Mucosa of stomach (tissue), 1 donor: Measurements from ENCODE around the gene SLC25A13.

ENCODE experiments used
- H3K27me3 ChIP-seq: one replicate; pipeline ENCODE4 v1.7.0; 2013; ENCODE audit warnings: mild to moderate bottlenecking, low read length; ENCODE audit not compliant: control insufficient read depth, insufficient read depth
- H3K36me3 ChIP-seq: one replicate; pipeline ENCODE4 v1.7.0; 2013; ENCODE audit warnings: low read length; ENCODE audit not compliant: control insufficient read depth, insufficient read depth
- H3K4me1 ChIP-seq: one replicate; pipeline ENCODE4 v1.7.0; 2013; ENCODE audit warnings: mild to moderate bottlenecking, low read length; ENCODE audit not compliant: control insufficient read depth, insufficient read depth
- H3K4me3 ChIP-seq: one replicate; pipeline ENCODE4 v1.7.0; 2013; ENCODE audit warnings: low read length
- H3K9ac ChIP-seq: one replicate; pipeline ENCODE4 v1.7.0; 2013; ENCODE audit warnings: mild to moderate bottlenecking, low read length, moderate library complexity
- H3K9me3 ChIP-seq: one replicate; pipeline ENCODE4 v1.7.0; 2013; ENCODE audit warnings: mild to moderate bottlenecking, low read length, moderate library complexity; ENCODE audit not compliant: control insufficient read depth
- donor health status: Pancreatic carcinoma.

SLC25A13 gene

DNA sequence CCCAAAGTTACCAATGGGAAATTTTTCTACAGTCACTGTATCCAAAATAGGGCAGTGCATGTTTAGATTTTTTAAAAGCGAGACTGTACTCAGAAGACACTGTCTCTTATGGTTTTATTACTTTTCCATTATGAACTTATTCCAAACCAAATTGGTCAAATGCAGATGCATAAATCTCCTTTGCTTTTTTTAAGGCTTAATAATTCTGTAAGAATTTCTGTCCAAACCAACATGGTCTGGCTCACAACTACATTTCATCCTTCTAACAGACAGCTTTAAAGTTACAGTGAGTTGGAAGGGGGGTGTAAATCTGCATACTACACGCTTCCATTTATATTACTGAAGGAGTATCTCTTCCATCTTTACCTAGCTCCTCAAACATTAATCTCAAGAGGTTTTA is 199.2 kb downstream of the SLC25A13 start:
- Histone ChIP-seq H3K9me3 (no peaks in the 10 kb centered on the region), H3K36me3 (no peaks in the 10 kb centered on the region), H3K9ac (no peak overlapping the region), H3K4me1 (no peaks in the 10 kb centered on the region), H3K27me3 (no peaks in the 10 kb centered on the region), H3K4me3 (no peak overlapping the region)

- Histone ChIP-seq H3K27me3 (no peaks in the 10 kb centered on the region), H3K4me3 (no peak overlapping the region), H3K9me3 (no peaks in the 10 kb centered on the region), H3K36me3 (no peaks in the 10 kb centered on the region), H3K4me1 (no peaks in the 10 kb centered on the region), H3K9ac (no peak overlapping the region)
Observed at GRCh38 chr7:96121752-96122151, 200.1 kb downstream of the SLC25A13 start.

GRCh38 chr7:96120445-96121225 is 201.3 kb downstream of the SLC25A13 start:
- Histone ChIP-seq H3K9ac (no peak overlapping the region), H3K9me3 (no peaks in the 10 kb centered on the region), H3K36me3 (no peaks in the 10 kb centered on the region), H3K4me1 (no peaks in the 10 kb centered on the region), H3K27me3 (no peaks in the 10 kb centered on the region), H3K4me3 (no peak overlapping the region)

DNA sequence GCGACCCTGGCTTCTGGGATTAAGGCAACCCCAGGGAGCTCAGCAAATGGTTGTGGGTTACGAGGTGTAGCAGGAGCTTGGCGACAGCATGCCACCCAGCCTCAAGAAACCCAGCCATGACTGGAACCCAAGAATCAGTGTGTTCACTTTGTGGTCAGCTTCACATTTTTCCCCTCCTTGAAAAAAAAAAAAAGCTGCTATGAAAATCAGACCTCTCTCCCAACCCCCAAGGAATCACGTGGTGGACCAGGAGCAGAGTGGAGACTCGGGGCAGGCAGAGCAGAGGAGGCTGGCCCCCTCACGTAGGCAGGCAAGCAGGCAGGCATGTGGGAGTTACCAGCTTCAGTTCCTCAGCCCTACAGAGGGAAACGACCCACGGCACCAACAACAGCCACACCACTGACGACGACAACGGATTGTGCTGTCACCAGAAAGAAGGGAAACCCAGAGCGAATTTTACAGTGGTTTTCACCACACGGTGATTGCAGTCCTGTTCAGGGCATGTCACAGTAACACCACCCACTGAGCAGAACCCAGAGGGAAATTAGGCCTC is 203.4 kb downstream of the SLC25A13 start:
- H3K4me1 ChIP-seq, result no peaks in the 10 kb centered on the region
- no peak overlapping the region for H3K9ac ChIP-seq
- no peak overlapping the region for H3K4me3 ChIP-seq
- no peaks in the 10 kb centered on the region for H3K9me3 ChIP-seq
- H3K27me3 ChIP-seq, result no peaks in the 10 kb centered on the region
- no peaks in the 10 kb centered on the region for H3K36me3 ChIP-seq

GRCh38 chr7:96116173-96116572 is 205.7 kb downstream of the SLC25A13 start:
- H3K9me3 ChIP-seq, result no peaks in the 10 kb centered on the region
- no peaks in the 10 kb centered on the region for H3K4me1 ChIP-seq
- no peaks in the 10 kb centered on the region for H3K36me3 ChIP-seq
- H3K9ac ChIP-seq, result no peak overlapping the region
- H3K27me3 ChIP-seq, result no peaks in the 10 kb centered on the region
- no peak overlapping the region for H3K4me3 ChIP-seq

- H3K36me3 ChIP-seq, result no peaks in the 10 kb centered on the region
- no peaks in the 10 kb centered on the region for H3K9me3 ChIP-seq
- H3K9ac ChIP-seq, result no peak overlapping the region
- H3K4me3 ChIP-seq, result no peak overlapping the region
- no peaks in the 10 kb centered on the region for H3K27me3 ChIP-seq
- no peaks in the 10 kb centered on the region for H3K4me1 ChIP-seq
Observed at GRCh38 chr7:96114190-96114589, 207.7 kb downstream of the SLC25A13 start.

GRCh38 chr7:96111405-96111804 is 210.5 kb downstream of the SLC25A13 start:
- H3K27me3 ChIP-seq, result no peaks in the 10 kb centered on the region
- no peaks in the 10 kb centered on the region for H3K36me3 ChIP-seq
- H3K4me3 ChIP-seq, result no peak overlapping the region
- no peaks in the 10 kb centered on the region for H3K4me1 ChIP-seq
- H3K9ac ChIP-seq, result no peak overlapping the region
- no peaks in the 10 kb centered on the region for H3K9me3 ChIP-seq

DNA sequence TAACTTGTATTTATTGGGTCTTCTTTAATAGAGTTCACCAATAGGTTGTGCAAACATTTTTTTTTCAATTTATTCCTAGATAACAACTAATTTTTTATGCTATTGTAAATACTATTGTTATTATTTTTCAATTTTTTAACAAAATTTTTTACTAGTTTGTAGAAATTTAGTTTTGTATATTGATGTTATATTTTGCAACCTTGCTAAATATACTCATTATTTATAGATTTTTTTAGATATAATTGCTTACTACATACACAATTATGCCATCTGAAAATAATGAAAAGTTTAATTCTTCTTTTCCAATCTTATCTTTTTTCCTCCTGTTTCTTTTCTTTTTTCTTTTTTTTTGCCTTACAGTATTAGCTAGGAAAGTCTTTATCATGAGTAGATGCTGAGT is 216.9 kb downstream of the SLC25A13 start:
- H3K9ac ChIP-seq, result no peak overlapping the region
- no peaks in the 10 kb centered on the region for H3K9me3 ChIP-seq
- H3K4me3 ChIP-seq, result no peak overlapping the region
- no peaks in the 10 kb centered on the region for H3K4me1 ChIP-seq
- no peaks in the 10 kb centered on the region for H3K27me3 ChIP-seq
- no peaks in the 10 kb centered on the region for H3K36me3 ChIP-seq

- H3K27me3 ChIP-seq, result no peaks in the 10 kb centered on the region
- H3K9me3 ChIP-seq, result no peaks in the 10 kb centered on the region
- no peaks in the 10 kb centered on the region for H3K36me3 ChIP-seq
- no peak overlapping the region for H3K9ac ChIP-seq
- no peaks in the 10 kb centered on the region for H3K4me1 ChIP-seq
- H3K4me3 ChIP-seq, result no peak overlapping the region
Observed at GRCh38 chr7:96102096-96102811, 219.6 kb downstream of the SLC25A13 start.

GRCh38 chr7:96100737-96101136 is 221.2 kb downstream of the SLC25A13 start:
- Histone ChIP-seq H3K9ac (no peak overlapping the region), H3K36me3 (no peaks in the 10 kb centered on the region), H3K9me3 (no peaks in the 10 kb centered on the region), H3K4me1 (no peaks in the 10 kb centered on the region), H3K27me3 (no peaks in the 10 kb centered on the region), H3K4me3 (no peak overlapping the region)

- H3K9me3 ChIP-seq, result no peaks in the 10 kb centered on the region
- no peak overlapping the region for H3K9ac ChIP-seq
- H3K4me1 ChIP-seq, result no peaks in the 10 kb centered on the region
- no peaks in the 10 kb centered on the region for H3K27me3 ChIP-seq
- no peak overlapping the region for H3K4me3 ChIP-seq
- no peaks in the 10 kb centered on the region for H3K36me3 ChIP-seq
Observed at GRCh38 chr7:96097835-96098234, 224.1 kb downstream of the SLC25A13 start.

DNA sequence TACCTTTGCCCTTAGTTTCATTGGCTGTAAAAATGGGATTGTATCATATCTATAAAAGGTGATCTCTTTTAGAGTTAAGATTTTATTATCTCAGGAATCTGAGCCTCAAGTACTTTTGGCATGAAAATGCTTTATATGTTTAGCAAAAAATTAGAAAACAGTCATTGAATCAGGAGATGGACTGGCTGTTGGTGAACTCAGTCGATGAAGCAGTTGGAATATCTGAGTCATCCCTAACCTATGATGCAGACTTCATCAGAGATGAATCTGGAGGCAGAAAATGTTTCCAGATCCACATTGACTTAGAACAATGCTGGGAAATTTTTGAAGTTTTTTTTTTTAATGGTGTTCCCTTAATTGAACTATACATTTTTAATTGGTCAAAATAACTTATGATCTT is 228.5 kb downstream of the SLC25A13 start:
- no peak overlapping the region for H3K4me3 ChIP-seq
- H3K9me3 ChIP-seq, result no peaks in the 10 kb centered on the region
- no peak overlapping the region for H3K9ac ChIP-seq
- H3K36me3 ChIP-seq, result no peaks in the 10 kb centered on the region
- H3K4me1 ChIP-seq, result no peaks in the 10 kb centered on the region
- H3K27me3 ChIP-seq, result no peaks in the 10 kb centered on the region
